Lung (tissue), 12 donors: Measurements from ENCODE around the gene CHRDL2. TPM values are rescaled to one million over a fixed set of nuclear protein-coding genes. Genes with fewer than 3 reads are reported as not detected.

Experiments used
- ATAC-seq: fragments of 200-7000 bp; cut with Tn5 transposase; one replicate; pipeline ENCODE4 v1.9.1; 2020; ENCODE audit warnings: moderate number of reproducible peaks; ENCODE audit not compliant: insufficient read depth, low FRiP score
- DNase-seq, 3 donors: peaks; one replicate each; pipeline ENCODE4 v3.0.0-alpha.2; 2013 to 2017
- H3K27ac ChIP-seq, 2 donors: one replicate each; pipeline ENCODE4 v1.5.1; 2013; ENCODE audit warnings: mild to moderate bottlenecking in 2 of 2, moderate library complexity in 2 of 2, control low read depth in 1 of 2, inconsistent platforms in 1 of 2, low read depth in 1 of 2, low read length in 1 of 2
- H3K27me3 ChIP-seq, 3 donors: one replicate each; pipeline ENCODE4 v1.5.1; 2013; ENCODE audit warnings: low read length in 2 of 3; ENCODE audit not compliant: control insufficient read depth in 3 of 3, insufficient read depth in 3 of 3
- H3K36me3 ChIP-seq, 4 donors: one replicate each; pipeline ENCODE4 v1.5.1; 2013; ENCODE audit warnings: low read length in 4 of 4, mild to moderate bottlenecking in 1 of 4, moderate library complexity in 1 of 4; ENCODE audit not compliant: control insufficient read depth in 4 of 4, insufficient read depth in 4 of 4
- H3K4me1 ChIP-seq, 5 donors: one replicate each; pipeline ENCODE4 v1.5.1; 2013; ENCODE audit warnings: low read length in 5 of 5, mild to moderate bottlenecking in 2 of 5, moderate library complexity in 1 of 5; ENCODE audit not compliant: control insufficient read depth in 5 of 5, insufficient read depth in 5 of 5
- H3K4me3 ChIP-seq: one replicate; pipeline ENCODE4 v1.5.1; 2013; ENCODE audit warnings: mild to moderate bottlenecking, control low read depth, moderate library complexity
- H3K9ac ChIP-seq, 2 donors: one replicate each; pipeline ENCODE4 v1.5.1; 2013; ENCODE audit warnings: low read length in 2 of 2, control low read depth in 1 of 2; ENCODE audit not compliant: insufficient read depth in 1 of 2
- H3K9me3 ChIP-seq, 4 donors: one replicate each; pipeline ENCODE4 v1.5.1; 2013; ENCODE audit warnings: low read length in 3 of 4, mild to moderate bottlenecking in 1 of 4, moderate library complexity in 1 of 4; ENCODE audit not compliant: control insufficient read depth in 4 of 4, insufficient read depth in 3 of 4
- WGBS, 2 donors: extraction: QIAGEN DNeasy Blood & Tissue Kit; methylation state at CpG; one replicate each; pipeline ENCODE4 v1.1.7; 2013; 5-methylcytosine and 5-hydroxymethylcytosine counted together
- polyA plus RNA-seq, 2 donors: library from polyadenylated mRNA; stranded (reverse); fragments of 200-250 nt; gene quantifications; one replicate each; pipeline ENCODE4 v1.2.1, GENCODE V29; 2013
- total RNA-seq, 2 donors: library from RNA; depleted of rRNA in 1 of 2; stranded (reverse); fragments of >200 nt in 1 of 2; gene quantifications; one replicate each; pipeline ENCODE4 v1.2.1, GENCODE V29; 2014 to 2021
- TF ChIP-seq, protein P1 (sequence below): IDR thresholded peaks from 2 replicates; pipeline ENCODE4 v1.5.1; 2012; ENCODE audit warnings: mild to moderate bottlenecking; ENCODE audit errors: control extremely low read depth, extremely low read depth
- donor health status: control.
- donor health status: control.
- donor health status: Bipolar disorder and iron deficiency.
- donor health status: healthy.
- donor health status: DM: yes; HTN: yes; CAD: no.

The CHRDL2 gene
- total and polyA plus RNA-seq, 4 donors = 1.7 to 5.9 (median 4.8) TPM

DNA sequence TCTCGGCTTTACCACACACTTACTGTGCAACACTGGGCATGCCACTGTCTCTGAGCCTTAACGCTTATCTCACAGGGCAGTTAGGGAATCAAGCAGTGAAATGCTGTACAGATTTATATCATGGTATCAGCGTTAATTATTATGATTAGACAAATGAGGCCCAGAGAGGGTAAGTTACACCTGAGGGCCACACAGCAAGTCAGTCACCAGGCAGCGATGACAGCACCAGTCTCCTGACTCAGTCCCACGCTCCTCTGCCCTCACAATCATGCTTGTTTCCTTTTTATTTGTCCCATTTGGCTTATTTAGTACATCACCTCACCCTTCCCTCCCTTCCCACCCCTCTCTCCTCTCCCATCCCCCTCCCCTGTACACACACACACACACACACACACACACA, 12.2 kb downstream of the CHRDL2 start:
- no peak overlapping the region for H3K9ac ChIP-seq
- 92 to 96% methylated on average over 5 of the region's 5 CpGs for WGBS, 2 donors
- no peaks in the 10 kb centered on the region for H3K9me3 ChIP-seq
- no peak for ATAC-seq
- no peak for DNase-seq
- H3K4me1 ChIP-seq = peaks cover 0 to 40% (median 10%) of the 10 kb centered on the region in 5 donors
- H3K36me3 ChIP-seq = no peaks in the 10 kb centered on the region
- H3K27ac ChIP-seq = no peak overlapping the region
- H3K4me3 ChIP-seq = no peak overlapping the region
- TF ChIP-seq, protein P1, sequence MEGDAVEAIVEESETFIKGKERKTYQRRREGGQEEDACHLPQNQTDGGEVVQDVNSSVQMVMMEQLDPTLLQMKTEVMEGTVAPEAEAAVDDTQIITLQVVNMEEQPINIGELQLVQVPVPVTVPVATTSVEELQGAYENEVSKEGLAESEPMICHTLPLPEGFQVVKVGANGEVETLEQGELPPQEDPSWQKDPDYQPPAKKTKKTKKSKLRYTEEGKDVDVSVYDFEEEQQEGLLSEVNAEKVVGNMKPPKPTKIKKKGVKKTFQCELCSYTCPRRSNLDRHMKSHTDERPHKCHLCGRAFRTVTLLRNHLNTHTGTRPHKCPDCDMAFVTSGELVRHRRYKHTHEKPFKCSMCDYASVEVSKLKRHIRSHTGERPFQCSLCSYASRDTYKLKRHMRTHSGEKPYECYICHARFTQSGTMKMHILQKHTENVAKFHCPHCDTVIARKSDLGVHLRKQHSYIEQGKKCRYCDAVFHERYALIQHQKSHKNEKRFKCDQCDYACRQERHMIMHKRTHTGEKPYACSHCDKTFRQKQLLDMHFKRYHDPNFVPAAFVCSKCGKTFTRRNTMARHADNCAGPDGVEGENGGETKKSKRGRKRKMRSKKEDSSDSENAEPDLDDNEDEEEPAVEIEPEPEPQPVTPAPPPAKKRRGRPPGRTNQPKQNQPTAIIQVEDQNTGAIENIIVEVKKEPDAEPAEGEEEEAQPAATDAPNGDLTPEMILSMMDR = no peak
- H3K27me3 ChIP-seq = peaks cover 0 to 3% (median 0%) of the 10 kb centered on the region in 3 donors

DNA sequence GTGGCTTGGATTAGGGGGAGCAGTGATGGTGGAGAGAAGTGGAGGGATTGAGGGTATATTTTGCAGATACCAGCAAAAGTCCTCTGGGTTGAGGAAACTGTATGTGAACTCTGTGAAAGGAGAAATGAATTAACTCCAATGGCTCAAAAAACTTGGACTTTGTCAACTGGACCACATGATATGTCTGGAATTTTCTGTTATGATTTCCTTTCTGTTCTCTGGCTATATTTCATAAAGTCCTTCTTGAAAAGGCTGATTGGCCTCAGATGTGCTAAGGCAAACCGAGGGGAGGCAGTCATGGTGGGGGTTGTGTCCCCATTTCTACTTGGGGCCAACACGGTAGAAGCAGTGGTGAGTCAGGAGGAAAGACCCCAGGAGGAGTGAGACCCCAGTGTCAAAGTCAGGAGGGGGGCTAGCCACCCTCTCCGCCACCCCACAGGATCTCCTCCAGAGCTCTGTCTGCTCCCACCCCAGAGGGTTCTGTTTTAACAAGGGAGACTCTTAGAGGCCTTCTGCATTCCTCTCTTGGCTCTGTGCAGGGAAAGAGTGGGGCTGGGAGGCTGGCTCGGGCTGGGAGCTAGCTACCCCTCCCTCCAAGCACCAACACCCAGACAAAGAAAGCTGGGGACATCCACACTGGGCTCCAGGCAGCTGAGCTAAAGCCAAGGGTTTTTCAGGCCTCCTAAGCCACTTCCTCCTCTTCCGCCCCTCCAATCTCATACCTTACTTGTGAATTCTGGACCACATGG, 13.8 kb downstream of the CHRDL2 start:
- H3K27me3 ChIP-seq = peaks cover 0 to 3% (median 0%) of the 10 kb centered on the region in 3 donors
- H3K27ac ChIP-seq = no peak overlapping the region
- ATAC-seq = no peak
- DNase-seq = peak; percentile 42 to 62 (median 46)
- H3K9me3 ChIP-seq = no peaks in the 10 kb centered on the region
- peaks cover 0 to 40% (median 10%) of the 10 kb centered on the region in 5 donors for H3K4me1 ChIP-seq
- WGBS, 2 donors = 74 to 83% methylated on average over 5 of the region's 5 CpGs
- no peak overlapping the region for H3K4me3 ChIP-seq
- TF ChIP-seq, protein P1 = no peak
- no peak overlapping the region for H3K9ac ChIP-seq
- H3K36me3 ChIP-seq = no peaks in the 10 kb centered on the region

DNA sequence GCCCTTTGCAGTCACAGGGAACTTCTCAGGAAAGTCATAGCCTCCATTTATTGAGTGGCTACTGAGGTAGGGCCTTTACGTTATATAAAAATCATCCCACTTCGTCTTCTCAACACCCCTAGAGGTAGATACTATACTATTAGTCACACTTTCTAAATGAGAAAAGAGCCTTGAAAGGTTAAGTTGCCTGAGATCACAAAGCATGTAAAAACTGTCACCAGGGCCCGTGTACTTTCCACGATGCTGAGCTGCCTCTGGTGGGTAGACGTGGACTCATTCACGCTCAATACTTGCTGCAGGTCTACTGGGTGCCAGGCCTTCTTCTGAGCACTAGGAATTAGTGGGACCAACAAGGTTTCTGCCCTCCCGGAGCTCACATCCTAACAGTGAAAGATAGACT, 16.3 kb downstream of the CHRDL2 start:
- H3K9me3 ChIP-seq = no peaks in the 10 kb centered on the region
- WGBS, 2 donors = 86 to 92% methylated on average over 7 of the region's 7 CpGs
- ATAC-seq (no peak), DNase-seq (no peak)
- peaks cover 0 to 3% (median 0%) of the 10 kb centered on the region in 3 donors for H3K27me3 ChIP-seq
- H3K27ac ChIP-seq = no peak overlapping the region
- no peak overlapping the region for H3K9ac ChIP-seq
- H3K36me3 ChIP-seq = no peaks in the 10 kb centered on the region
- peaks cover 0 to 36% (median 11%) of the 10 kb centered on the region in 5 donors for H3K4me1 ChIP-seq
- TF ChIP-seq, protein P1 = no peak
- H3K4me3 ChIP-seq = no peak overlapping the region
